Glomerular endothelial cell (primary cell): ENCODE results near the gene FANCE. TPM values are rescaled to one million over a fixed set of nuclear protein-coding genes. Genes with fewer than 3 reads are reported as not detected.
A peak's percentile ranks its signal among the peaks of the same experiment; 100 is the strongest.

Experiments
- DNase-seq: peaks from one replicate; pipeline ENCODE4 v3.0.0-alpha.2; 2011; ENCODE audit warnings: low read depth, low spot score; ENCODE audit errors: extremely low read depth
- total RNA-seq: library from RNA; depleted of rRNA; stranded (reverse); fragments of >200 nt; gene quantifications from 2 replicates; pipeline ENCODE4 v1.2.3, GENCODE V29; 2015

Gene FANCE, protein sequence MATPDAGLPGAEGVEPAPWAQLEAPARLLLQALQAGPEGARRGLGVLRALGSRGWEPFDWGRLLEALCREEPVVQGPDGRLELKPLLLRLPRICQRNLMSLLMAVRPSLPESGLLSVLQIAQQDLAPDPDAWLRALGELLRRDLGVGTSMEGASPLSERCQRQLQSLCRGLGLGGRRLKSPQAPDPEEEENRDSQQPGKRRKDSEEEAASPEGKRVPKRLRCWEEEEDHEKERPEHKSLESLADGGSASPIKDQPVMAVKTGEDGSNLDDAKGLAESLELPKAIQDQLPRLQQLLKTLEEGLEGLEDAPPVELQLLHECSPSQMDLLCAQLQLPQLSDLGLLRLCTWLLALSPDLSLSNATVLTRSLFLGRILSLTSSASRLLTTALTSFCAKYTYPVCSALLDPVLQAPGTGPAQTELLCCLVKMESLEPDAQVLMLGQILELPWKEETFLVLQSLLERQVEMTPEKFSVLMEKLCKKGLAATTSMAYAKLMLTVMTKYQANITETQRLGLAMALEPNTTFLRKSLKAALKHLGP
- total RNA-seq = 2.7 and 3.7 TPM in 2 replicates

DNA sequence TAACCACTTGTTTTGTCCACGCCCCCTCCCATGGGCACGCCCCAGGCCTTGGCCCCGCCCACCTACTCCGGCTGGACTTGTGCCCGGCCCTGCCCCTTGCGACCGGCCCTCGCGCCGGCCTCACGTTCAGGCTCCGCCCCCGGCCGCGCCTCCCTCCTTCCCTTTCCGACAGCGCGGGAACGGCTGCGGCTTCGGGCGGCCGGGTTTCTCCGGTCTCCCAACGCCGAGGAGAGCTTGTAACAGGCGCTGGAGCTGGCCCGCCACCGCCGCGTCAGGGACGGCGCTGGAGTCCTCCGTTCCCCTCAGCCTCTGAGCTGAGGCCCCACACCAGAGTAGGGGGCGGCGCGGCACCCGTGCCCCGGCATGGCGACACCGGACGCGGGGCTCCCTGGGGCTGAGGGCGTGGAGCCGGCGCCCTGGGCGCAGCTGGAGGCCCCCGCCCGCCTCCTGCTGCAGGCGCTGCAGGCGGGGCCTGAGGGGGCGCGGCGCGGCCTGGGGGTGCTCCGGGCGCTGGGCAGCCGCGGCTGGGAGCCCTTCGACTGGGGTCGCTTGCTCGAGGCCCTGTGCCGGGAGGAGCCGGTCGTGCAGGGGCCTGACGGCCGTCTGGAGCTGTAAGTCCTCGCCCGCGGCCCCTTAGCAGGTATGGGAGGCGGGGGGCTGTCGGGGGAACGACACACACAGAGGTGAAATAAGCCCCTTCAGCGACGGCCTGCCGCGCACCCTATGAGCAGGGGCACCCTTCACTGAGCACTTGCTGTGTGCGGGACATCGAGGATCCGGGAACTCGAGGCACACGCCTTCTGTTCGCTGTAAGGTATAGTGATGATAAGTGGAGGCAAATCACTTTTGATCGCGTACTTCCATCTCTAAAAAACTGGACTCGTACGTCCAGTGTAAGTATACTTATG is at the start of gene FANCE:
FANCE (plus strand) TSS at position 156 of the 908 bp plus-strand sequence; CDS start at position 364, 208 bp downstream.
- no peak for DNase-seq

DNA sequence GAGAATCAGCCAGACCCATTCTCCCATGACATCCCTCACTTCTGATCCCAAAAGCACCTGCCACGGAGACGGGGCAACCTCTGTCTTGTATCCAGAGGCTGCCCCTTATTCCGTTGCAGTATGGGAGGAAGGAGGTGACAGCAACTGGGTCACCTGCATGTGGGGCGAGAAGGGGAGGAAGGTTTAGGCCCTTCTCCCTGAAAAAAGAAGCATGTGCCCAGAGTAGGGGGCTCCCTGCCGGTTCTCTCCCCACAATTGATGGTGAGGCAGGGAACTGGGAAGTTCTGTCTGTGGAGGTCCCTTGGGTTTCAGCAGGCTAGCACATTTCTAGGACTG is 49.3 kb upstream of the FANCE start:
- DNase-seq = no peak

DNA sequence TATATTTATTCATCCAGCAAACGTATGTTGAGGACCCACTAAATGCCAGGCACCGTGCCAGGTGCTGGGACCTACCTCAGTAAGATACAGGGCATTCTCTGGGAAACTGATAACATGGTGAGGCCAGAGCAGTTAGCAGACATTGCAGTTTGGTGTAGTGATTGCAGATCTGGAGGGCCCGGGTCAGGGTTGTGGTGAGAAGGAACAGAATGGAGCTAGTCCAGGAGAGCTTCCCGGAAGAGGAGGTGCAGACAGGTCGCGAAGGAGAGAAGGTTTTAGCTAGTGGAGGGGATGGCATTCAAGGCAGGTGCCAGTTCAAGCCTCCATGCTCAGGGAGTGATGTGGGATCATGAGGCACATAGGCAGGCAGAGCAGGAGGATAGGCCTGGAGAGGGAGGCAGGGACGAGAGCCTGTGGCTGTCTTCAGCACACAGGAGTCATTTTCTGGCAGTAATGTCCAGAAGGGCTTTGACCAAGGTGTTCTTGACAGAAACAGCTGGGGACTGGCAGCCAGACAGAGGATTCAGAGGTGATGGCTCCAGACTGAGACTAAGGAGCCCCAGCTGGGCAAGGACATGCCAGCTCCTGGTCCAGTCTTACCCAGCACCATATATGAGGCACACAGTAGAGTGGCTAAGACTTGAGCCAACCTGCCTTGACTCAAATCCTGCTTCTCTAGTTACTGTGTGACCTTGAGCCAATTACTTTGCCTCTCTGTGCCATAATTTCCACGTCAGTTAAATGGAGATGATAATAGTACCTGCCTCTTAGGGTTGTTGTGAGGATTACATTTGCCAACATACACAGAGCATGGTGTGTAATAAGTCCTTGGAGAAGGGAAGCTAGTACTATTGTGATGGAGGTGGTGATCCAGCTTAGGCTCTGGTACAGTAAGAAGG is 48.3 kb upstream of the FANCE start:
- DNase-seq = no peak

DNA sequence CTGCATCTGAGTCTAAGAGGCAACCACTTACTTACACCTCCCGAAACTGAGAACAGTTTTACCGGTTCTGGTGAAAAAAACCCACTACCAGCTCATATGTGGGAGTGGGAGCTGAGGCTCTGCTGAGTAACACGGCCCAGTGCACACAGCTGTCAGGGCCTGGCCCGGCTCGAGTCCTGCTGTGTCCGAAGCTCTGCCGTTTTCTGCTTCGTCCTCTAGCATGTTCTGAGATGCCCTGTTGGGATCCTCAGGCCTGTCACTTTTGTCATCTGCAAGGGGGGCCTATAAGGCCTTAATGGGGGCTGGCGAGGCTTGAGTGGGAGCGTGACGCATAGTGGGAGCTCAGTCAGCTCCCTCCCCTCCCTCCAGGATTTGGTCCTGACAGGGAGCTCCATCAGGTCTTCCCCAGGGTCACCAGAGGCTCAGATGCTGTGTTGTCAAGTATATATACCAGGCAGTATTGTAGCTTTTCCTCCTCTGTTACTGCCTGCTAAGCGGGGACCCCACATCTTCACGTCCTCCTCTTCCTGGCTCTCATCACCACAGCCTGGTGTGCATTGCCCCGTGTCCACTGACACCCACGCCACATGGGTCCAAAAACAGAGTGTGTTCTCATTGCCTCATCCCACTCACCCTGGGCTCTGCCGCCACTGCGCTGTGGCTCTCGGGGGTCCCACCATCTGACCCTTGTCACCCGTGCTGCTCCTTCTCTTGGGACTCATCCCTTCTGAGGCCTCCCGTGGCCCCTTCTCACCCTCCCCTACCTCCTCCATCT is 45.2 kb upstream of the FANCE start:
- DNase-seq = no peak

GRCh38 chr6:35409245-35409644 is 42.9 kb upstream of the FANCE start:
- no peak for DNase-seq

GRCh38 chr6:35410131-35410530 is 42.0 kb upstream of the FANCE start:
- DNase-seq = no peak

DNA sequence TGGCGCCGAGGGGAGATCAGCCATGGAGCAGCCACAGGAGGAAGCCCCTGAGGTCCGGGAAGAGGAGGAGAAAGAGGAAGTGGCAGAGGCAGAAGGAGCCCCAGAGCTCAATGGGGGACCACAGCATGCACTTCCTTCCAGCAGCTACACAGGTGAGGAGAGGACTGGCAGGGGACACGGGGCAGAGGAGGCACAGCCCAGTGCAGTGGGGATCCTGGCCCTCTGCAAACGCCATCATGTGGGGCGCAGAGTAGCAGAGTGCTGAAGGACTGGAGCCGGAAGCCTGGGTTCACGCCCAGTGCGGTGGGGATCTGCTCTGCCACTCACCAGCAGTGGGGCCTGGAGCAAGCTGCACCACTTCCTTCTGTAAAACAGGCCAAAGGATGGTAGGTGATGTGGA is 41.1 kb upstream of the FANCE start:
- no peak for DNase-seq

GRCh38 chr6:35412102-35412501 is 40.0 kb upstream of the FANCE start:
- DNase-seq = no peak

- no peak for DNase-seq
Measured at GRCh38 chr6:35413911-35414310, 38.2 kb upstream of the FANCE start.

DNA sequence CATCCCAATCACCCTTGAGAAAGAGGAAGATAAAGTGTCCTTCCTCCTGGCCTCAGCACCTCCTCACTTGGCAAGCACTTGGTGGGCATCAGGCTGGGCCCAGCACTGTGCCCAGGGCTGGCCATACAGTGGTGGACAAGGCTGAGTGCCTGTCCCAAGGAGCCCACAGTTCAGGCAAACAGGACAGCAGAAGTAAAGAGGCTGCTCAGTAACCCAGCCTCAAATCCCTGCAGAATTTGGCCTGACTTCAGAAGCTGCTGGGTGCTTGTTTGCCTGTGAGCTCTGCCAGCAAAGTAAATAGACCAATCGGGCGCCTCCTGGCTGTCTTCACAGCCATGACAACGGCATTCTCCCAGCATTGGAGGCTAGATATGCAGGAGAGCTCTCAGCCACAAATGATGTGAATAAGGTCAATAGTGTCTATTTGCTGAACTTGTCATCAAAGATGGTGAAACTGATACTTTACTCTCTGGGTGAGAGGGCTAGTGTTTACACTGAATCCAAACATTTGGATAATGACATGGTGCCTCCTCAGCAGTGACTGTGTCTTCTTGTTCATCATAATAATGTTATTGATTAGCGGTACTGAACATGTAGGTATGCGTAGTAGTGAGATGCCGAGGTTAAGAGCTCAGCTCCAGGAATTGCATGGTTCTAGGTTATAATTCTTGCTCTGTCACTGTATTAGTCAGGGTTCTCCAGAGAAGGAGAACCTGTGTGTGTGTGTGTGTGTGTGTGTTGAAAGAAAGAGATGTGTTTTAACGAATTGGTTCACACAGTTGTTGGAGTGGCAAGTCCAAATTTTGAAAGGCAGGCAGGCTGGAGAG is 36.9 kb upstream of the FANCE start:
- DNase-seq = no peak

- no peak for DNase-seq
Measured at GRCh38 chr6:35417979-35418661, 34.0 kb upstream of the FANCE start.

DNA sequence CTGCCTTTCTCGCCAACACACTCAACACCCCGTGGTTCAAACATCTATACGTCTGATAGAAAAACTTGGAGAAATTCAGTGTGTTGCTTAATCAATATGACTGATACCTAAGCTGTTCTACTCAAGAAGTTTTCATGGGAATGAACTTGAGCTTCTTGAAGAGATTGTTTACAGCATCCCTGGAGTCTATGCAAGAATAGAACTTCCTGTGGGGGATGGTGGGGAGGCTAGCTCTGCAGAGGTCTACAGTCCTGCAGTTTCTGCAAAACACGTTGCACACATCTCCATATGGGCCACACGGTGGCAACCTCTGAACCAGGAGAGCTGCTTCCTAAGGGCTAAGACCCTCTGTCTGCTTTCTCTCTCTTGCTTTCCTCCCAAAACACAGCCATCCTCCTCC is 32.7 kb upstream of the FANCE start:
- DNase-seq = no peak

GRCh38 chr6:35419961-35420360 is 32.2 kb upstream of the FANCE start:
- no peak for DNase-seq

DNA sequence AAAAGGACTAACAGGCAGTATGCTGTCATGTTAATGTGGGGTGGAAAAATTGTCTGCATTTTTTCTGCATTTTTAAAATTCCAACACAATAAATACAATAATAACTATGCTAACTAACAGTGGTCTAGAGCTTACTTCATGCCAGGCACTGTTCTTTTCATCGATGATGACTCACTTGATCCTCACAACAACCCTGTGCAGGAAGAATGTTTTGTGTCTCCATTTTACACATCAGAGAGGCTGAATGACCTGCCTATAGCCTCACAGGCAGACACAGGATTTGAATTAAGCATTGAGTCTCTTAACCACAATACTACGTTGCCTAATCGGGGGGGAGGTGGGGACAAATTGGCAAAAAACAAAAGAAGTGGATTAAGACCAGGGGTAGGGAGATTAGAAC is 26.9 kb upstream of the FANCE start:
- DNase-seq = peak; percentile 77

GRCh38 chr6:35426074-35426473 is 26.1 kb upstream of the FANCE start:
- no peak for DNase-seq

DNA sequence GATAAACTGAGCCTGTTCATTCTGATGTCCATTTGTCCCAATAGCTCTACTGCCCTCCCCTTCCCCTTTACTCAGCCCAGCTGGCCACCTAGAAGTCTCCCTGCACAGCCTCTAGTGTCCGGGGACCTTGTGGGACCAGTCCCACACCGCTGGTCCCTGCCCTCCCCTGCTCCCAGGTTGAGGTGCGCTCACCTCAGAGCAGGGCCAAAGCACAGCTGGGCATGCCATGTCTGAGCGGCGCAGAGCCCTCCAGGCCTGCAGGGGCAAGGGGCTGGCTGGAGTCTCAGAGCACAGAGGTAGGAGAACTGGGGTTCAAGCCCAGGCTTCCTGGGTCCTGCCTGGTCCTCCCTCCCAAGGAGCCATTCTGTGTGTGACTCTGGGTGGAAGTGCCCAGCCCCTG is 24.7 kb upstream of the FANCE start:
- no peak for DNase-seq

GRCh38 chr6:35427851-35428321 is 24.3 kb upstream of the FANCE start:
- no peak for DNase-seq

DNA sequence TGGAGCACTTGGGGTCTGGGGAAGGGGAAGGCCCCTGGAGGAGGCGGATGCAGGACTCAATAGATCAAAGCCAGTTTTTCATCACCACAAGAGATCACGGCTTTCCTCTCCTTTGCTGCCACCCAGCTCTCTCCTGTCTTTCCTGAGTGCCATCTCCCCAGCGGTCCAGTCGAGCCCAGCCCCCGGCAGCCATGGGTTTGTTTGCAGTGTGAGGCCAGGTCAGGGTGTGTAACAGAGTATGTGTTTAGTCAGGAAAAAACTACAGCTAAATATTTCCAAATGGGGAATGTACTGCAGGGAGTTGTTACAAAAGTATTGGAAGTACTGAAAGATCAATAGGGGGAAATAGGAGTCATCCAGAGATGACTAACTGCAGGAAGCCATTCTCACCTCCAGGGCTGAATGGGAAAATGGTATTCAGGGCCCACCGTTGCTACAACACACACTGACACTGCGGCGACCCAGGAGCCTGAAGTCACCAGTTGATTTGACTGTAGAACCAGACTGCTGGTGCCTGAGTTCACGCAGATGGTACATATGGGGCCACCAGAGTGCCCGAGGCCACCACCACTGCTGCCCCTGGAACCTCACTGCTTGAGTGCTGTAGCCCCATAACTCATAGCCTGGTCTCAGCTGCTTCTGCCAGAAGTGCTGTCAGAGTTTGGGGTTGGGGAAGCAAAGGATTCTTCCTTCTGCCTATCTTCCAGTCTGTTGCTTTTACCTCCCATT is 23.6 kb upstream of the FANCE start:
- no peak for DNase-seq
